Central memory CD4-positive, alpha-beta T cell (primary cell): ENCODE results near the gene PRRX2.

Experiments
- DNase-seq: peaks from one replicate; pipeline ENCODE4 v3.0.0; 2022

Gene PRRX2

DNA sequence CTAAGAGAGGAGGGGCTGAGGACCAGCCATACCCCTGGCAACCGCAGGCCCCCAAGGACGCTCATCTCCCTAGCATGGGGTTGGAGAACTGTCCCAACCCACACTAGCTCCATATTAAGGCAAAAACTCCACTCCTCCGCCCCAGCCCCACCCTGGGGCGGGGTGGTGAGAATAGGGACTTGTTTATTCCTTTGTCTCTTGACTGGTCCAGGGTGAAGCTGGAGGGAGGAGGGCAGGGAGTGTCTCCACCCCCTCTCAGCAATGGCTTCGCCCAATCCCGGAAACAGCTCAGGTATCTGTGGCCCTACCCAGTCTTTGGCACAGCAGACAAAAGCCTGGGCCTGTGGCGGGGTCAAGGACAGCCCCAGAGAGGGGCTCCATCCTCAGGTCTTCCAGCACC is 16.9 kb downstream of the PRRX2 start:
- no peak for DNase-seq

DNA sequence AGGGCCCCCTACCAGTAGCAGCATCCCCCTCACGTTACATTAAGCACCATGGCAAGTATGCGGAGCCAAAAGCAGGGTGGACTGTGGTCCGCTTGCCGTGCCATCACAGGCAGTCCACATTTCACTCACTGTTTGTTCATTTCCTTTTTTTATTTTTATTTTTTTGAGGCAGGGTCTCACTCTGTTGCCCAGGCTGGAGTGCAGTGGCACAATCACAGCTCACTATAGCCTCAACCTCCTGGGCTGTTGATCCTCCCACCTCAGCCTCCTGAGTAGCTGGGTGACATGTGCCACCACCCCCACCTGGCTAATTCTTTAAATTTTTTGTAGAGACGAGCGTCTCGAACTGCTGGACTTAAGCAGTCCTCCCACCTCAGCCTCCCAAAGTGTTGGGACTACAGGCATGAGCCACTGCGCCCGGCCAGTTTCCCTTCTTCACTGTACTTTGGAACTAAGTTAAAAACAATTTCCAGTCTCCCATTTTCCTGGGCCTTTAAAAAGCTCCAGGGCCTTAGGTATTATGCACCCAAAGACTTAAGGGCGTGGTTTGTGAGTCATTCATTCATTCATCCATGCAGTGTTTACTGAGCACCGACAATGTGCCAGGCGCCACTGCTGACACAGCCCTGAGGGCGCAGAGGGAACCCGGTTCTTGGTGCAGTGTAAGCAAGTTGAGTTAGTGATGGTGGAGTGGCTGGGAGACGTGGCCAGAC is 19.9 kb downstream of the PRRX2 start:
- DNase-seq = no peak

DNA sequence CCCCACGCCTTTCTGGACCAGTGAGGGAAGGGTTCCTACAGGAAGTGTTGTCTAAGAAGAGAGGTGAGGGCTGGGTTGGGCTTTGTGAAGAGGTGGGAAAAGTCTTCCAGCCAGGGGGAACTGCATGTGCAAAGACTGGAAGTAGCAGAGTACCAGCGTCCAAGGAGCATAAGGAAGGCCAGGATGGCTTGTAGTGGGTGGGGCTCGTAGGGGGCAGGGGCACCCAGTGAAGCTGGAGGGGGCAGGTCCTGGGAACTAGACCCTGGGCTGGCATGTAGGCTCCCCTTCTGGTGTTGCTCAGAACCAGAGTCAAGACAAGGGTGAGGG is 20.4 kb downstream of the PRRX2 start:
- DNase-seq = no peak

DNA sequence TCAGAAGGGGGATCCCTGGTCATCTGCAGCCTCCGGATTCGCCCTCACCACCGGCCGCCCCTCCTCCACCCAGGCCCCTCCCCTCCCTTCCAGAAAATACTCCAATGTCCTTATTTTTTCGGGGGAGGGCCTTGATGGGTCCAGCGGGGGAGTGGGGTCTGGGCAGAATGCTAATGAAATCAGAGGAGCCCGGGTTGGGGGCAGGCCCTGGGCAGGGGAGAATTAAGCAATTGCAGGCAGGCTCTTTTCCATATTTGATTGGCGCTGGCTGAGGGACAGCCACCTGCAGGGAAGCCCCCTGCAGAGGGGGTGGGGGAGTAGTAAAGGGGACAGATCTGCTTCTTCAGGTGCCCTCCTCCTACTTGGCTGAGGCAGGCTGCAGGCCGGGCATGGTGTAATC is 21.3 kb downstream of the PRRX2 start:
- no peak for DNase-seq

DNA sequence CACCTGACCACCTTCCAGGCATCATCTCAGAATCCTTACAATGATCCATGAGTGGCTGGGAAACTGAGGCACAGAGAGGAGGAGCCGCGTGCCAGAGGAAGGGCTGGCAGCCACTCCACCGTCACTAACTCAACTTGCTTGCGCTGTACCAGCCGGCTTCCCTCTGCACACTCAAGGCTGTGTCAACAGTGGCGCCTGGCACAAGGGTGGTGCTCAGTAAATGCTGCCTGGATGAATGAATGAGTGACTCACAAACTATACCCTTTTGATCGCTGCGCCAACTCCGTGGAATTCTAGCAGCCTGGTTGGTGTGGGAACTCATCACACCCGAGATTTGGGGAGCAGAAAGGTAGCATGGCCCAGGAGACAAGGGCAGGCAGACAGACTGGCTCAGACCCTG is 21.9 kb downstream of the PRRX2 start:
- no peak for DNase-seq

DNA sequence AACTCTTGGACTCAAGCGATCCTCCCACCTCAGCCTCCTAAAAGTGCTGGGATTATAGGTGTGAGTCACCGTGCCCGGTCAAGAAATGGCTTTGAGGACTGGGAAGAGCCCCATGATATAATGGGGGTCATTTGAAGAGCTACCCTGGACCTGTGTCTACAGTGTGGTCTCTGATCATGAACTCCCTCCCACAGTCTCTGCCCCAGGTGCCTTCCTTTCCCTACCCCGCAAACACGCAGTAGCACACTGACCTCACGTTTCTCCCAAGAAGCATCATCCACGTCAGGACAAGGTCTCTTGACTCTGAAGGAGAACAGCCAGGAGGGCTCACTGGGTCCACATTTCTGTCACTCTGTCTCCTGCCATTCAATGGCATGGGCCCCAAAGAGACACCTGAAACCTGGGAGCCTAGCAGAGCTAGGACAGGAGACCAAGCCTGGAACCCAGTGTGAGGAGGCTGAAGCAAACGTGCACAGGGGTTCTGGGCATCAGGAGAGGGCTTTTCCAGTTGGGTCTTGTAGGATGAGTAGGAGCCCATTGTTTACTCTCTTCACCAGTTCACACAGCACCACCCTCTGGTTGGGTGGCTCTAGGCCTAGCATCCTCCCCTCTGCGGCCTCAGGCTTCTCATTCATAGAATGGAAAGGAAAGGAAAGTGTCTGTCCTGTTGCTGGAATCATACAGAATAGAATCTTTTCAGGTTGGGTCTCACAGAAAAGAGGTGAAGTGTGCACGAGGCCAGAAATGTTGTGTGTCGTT is 23.0 kb downstream of the PRRX2 start:
- no peak for DNase-seq

DNA sequence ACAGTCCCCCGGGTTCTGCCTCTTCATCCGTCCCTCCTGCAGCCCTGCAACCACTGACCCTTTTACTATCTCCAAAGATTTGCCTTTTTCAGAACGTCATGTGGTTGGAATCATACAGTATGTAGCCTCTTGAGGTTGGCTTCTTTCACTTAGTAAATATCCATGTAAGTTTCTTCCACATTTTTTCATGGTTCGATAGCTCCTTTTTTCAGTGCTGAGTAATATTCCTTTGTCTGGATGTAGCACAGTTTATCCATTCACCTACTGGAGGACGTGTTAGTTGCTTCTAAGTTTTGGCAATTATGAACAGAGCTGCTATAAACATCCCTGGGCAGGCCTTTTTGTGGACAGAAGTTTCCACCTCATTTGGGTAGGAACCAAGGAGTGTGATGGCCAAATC is 27.1 kb downstream of the PRRX2 start:
- DNase-seq = no peak

DNA sequence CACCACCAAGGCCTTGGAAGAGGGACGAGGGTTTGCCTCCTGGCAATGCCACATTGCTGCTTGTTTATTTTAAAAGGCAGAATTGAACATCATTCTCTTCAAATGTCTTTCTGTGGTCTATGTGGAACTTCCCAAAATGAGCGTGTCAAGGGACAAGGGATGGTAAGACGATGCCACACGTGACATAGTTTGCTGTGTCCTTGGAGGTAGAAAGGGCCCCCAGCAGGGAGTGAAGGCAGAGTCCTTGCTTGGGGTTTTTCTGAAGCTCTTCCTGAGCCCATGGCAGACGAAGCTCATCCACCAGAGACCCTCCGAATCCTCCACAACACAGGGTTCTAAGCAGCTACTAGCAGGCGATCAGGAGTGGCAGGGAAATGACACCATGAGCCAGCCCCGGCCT is 28.3 kb downstream of the PRRX2 start:
- no peak for DNase-seq

DNA sequence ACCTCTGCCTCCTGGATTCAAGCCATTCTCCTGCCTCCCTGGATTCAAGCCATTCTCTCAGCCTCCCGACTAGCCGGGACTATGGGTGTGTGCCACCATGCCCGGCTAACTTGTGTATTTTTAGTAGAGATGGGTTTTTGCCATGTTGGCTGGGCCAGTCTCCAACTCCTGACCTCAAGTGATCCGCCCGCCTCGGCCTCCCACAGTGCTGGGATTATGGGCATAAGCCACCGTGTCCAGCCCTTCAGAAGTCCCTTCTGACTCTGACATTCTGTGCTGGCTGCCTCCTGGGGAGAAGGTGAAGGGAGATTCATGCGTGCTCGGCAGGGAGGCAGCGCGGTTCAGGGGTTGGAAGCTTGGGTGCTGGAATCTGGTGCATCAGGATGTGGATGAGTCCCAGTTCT is 28.8 kb downstream of the PRRX2 start:
- no peak for DNase-seq

DNA sequence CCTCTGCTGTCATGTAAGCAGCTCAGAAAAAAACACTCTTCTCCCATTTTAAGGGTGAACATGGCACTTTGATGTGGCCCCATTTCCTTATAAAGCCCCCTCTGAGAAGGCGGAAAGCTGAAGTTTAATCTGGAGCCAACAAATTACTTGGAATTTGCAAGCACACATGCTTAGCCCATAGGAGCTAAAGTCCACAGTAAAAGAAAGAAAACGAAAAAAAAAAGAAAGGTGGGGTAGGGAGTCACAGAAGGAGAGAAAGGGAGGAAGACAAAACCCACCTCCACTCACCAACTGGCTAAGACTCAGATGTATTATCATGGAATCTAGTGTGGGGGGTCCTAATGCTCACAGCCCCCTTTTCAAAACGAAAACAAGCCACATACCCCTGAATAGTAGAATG is 30.4 kb downstream of the PRRX2 start:
- DNase-seq = no peak

DNA sequence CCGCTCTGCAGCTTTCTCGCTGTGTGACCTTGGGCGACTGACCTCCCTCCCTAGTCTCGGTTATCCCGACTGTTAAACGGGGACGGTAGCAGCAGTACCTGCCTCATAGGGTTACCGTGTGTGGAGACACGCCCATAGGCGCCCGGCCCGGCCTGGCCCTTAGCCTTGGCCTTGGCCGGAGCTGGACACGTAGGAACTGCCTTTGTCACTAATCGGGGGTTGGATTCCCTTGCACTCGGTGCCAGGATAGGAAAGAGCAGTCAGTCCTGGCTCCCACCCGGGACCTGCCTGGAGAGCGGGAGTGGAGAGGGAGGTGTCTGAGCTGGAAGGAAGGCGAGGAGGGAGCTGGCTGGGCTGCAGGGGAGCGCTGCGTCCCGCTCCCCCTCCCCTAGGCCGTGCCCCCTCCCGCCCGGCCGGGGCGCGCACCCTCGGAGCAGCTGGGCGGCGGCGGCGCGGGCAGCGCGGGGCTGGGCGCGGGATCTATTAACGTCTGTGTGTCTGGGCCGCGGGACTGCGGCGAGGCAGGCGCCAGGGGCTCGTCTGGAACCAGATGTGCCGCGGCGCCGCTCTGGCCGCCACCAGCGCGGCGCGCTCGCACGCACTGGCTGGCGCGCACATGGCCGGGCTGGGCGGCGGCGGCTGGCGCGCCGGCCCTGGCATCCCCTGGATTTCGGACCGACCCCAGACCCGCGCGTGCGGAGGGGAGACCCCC is 31.7 kb downstream of the PRRX2 start:
- DNase-seq = no peak

DNA sequence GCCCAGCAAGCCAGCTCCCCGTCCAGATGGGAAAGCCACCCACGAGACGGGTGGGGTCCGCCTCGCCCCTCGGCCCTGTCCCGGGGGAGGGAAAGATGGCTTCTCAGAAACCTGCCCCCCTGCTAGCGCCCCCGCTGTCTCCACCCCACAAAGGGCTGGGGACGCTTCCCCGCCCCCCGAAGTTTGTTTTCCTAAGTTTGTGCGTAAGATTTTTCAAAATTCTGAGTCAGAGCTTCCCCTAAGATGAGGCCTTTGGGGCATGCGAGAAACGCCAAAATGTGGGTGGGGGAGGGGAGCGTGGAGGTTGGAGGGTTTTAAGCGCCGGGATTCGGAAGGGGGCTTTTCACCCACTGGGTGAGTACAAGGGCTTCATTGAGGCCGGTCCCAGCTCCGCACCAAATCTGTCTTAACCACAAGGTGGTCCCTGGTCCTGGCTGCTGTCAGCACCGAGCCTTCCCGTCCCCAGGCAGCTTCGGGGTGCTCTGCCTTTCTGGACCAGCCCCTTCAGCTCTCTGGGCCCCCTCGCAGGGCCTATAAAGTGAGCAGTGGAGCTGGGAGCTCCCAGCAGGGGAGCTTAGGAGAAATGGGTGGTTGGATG is 32.3 kb downstream of the PRRX2 start:
- no peak for DNase-seq

DNA sequence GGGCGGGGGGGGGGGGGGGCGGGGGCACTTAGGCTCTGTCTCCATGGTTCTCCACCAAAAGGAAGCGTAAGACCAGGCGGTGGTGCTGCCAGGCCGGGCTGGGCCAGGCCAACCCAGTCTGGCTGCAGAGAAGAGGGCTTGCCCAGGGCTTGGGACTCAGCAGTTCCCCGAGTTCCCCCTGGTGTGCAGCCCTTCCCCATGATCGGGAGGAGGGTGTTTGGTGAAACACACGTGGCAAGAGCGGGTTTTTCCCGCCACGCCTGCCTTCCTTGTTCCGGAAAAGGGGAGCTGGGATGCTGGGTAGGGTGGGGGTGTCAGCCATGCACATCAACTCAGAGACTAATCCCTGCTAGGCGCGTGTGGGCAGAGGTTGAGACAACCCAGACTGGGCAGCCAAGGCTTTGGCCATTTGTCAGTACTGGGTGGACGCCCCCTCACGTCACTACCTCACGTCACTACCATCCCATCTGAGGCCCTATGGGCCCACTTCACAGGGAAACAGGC is 32.9 kb downstream of the PRRX2 start:
- DNase-seq = no peak

DNA sequence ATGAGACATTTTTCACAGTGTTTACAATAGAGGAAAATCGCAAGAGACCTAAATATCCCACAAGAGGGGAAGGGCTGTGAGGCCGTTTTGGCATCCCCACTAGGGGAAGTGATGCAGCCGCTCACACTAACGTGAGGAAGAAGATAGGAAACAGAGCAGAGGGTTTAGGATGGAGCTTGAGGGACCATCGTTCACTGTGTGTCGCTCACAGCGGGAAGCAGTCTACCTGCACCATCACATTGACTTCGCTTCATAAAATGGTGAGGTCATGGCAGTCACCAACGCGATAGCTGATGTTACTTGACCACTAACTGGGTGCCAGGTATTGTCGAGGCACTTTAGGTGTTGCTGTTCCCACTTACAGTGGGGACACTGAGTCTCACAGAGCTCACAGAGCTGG is 35.6 kb downstream of the PRRX2 start:
- DNase-seq = no peak

DNA sequence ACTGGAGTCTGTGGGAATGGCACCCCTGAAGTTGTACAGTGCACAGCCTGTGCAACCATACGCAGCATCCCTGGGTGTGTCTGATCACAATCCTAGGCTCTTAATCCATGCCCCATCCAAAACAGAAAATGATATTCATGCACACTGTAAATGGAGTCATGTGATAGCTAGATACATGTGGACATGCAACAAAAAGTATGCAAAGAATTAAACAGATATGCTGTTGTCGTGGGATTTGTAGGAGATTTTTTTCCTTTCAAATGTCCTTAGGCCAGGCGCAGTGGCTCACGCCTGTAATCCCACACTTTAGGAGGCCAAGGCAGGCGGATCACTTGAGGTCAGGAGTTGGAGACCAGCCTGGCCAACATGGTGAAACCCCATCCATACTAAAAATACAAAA is 36.1 kb downstream of the PRRX2 start:
- DNase-seq = no peak

DNA sequence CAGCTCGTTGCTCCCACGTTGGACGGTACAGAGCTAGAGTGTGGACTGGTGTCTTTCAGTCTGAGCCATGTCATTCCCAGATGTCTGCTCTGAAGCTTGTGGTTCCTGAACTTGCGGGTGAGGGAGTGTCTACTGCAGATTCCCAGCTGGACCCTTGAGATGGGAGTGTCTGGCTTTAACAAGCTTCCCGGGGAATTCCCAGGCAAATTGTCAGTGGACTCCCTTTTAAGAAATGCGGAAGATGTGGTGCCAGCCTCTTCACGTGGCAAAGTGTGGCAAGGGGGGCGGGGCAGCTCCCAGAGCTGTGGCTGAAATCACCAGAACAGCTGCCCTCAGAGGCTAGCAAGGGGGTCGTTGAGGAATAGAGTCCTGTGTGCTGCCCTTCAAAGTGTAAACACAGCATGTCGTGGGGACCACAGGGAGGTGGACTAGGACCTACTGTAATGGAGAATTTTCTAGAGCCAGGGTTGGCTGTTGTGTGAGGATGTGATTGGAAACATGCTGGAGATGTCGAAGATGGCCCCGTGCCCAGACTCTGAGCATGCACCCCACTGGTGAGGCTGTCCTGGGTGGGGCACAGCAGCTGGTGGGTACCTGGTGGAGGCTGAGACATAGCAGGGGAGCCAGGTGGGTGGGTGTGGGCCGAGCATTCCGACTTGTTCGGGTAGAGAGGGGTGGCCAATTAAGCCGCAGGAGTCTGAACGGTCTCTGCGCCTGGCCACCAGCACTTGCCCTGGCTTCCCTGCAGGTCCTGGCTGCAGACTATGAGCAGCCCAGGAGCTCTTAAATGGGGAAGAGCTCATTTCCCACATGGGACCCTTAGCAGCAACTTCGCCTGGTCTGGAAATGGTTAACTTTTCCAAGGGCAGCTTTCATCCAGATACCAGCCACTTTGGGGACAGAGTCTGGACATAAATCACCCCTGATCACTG is 37.4 kb downstream of the PRRX2 start:
- no peak for DNase-seq

DNA sequence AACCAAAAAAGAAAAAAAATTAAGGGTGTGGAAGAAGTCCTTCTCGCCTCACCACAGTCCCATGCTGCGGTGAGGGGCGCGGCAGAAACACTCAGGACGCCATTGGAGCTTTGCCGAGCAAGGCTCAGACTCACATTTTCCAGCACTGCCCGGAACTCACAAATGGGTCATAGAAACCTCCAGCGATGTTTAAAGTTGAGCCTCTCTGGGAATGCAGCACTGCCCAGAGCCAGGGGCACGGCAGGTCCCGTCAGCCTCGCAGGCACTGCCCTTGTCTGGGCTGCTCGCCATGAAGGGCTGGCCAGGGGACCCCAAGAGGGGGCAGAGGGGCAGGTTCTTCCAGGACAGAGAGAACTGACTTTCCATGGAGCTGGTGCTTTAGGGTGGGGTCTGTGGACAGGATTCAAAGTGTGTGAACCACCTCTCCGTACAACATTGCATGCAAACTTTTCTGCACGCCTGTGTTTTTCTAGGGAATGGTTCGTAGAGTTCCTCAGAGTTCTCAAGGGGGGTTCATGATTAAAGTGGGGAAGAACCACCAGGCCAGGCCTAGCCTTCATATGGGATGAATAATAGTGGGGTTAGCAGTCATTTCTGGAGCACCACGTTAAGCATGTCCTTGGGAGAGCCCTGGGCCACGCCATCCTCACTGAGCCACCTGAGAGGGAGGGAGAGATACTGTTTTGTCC is 38.4 kb downstream of the PRRX2 start:
- no peak for DNase-seq

DNA sequence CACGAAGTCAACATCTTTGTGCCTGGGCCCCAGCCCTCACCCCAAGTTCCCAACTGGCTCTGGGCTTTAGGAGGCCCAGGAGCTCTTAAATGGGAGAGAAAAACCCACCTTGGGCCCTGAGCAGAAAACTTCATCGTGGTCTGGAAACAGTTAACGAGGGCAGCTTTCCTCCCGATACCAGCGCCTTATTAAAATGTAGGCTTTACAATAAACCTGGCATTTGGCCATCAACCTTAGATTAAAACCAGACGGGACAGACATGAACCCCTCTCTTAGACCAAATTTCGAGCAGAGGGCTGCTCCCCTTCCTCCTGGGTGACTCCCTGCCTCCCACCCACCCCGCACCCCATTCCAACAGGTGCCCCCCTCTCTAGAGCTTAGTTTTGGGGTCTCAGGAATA is 39.4 kb downstream of the PRRX2 start:
- DNase-seq = no peak

DNA sequence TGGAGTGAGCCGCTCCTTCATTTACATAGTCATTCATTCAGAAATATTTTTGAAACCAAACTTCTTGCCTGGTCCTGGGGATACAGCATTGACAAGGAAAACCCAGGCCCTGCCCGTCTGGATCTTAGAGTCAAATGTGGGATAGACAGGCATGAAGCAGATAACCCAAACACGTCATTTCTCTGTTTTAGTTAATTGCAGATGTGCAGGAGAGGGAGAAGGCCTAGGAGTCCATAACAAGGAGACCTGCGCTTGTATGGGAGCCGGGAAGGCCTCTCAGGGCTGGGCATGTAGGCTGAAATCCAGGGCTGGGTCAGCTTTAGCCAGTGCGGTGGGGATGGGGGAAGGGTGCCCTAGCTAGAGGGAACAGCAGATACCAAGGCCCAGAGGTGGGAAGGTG is 43.3 kb downstream of the PRRX2 start:
- DNase-seq = no peak

DNA sequence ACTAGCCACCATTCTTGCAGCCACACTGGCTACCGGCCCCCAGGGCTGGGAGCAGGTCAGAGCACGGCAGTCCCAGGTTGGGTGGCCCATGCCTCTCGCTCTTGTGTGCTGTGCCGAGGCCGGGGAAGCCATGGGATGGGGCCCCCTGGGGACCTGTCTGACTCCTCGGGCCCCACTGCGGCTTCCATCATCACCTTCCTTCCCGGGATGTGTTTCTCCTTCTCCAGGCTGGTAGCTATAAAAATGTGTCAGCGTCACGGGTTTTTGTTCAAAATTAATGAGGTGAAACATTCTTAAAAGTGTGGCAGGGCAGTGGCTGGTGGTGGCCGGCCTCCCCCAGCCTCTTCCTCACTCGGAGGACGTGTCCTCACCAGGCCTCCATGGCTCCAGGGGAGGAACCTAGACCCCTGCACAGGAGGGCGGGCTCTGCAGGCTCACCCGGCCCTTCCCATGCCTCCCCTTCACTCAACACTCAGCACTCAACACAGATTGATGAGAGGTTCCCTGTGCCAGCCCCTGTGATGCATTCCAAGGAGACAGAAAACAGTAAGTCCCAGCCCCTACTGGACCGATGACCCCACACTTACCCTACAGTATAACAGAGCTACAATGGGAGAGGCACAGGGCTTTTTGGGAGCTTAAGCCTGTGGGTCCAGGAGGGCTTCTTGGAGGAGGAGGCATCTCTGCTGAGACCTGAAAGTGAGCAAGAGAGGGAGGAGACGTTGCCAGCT is 44.2 kb downstream of the PRRX2 start:
- no peak for DNase-seq

DNA sequence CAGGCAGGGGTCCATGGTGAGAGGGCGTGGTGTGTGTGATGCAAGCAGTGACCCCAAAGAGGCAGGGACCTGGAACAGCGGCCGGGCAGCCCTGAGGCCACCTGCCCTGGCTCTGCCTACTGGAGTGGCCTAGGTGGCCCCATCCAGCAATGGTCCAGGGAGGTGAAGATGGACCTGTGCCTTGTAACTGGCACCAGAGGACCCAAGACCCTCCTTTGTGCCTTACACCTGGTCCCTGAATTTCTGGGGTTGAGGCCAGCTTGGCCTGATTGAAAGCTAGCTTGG is 44.7 kb downstream of the PRRX2 start:
- no peak for DNase-seq
